Stimulated activated CD8-positive, alpha-beta memory T cell treated with anti-CD3 and anti-CD28 coated beads, Interleukin-2, amount 100 ng/mL, for 48 hours (primary cell): ENCODE results near the gene ALDH3A2.
"Not testable (repeated sequence)": the region's sequence is repeated elsewhere in the genome, so short reads cannot be mapped to it uniquely, and the experiment has no call there.

ENCODE experiments used
- DNase-seq, 2 donors: peaks; one replicate each; pipeline ENCODE4 v3.0.0-alpha.2; 2020; ENCODE audit warnings: low read depth in 2 of 2

ALDH3A2 gene

DNA sequence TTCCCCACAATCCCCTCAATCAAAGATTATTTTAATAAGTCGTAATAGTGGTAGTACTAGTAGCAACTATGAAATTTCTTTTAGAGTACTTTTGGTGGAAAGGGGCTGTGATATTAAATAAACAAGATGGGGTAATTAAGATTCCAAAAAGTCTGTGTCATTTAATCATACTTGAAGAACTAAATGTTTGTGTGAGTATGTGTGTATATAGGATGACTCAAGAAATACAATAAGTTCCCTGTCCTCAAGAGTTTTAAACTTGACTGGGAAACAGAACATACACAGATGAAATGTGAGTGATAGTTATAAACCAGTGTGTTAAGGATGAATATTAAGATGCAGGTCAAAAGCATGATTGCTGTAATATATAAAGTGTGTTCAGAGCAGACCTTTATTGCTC is 2.3 kb downstream of the ALDH3A2 start:
- no peak for DNase-seq

DNA sequence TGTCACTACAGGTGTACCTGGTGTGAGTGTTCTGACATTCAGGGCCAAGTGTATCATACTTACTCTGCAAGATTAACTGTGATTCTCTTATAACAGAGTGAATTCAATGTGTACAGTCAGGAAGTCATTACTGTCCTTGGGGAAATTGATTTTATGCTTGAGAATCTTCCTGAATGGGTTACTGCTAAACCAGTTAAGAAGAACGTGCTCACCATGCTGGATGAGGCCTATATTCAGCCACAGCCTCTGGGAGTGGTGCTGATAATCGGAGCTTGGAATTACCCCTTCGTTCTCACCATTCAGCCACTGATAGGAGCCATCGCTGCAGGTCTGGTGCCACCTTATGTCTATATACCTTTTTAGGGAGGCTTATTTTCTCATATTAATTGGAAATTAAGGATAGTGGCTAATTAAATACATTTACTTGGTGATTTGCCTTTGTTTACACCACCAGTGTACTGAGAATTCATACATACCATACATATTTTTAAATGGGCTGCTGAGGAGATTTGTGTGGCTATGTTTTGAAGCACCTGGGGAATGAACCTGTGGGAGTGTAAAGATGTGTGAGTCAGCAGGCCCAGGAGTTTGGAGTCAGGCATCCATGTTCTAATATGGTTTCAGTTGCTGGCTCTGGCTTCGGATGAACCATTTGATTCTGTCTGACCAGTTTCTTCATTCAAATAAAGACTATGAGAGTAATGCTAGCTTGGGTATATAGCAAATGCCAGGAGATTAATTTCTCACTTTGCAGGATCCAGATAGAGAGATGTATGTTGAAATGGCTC is 3.1 kb downstream of the ALDH3A2 start:
- DNase-seq, result no peak

GRCh38 chr17:19652595-19652994 is 4.0 kb downstream of the ALDH3A2 start:
- no peak for DNase-seq

DNA sequence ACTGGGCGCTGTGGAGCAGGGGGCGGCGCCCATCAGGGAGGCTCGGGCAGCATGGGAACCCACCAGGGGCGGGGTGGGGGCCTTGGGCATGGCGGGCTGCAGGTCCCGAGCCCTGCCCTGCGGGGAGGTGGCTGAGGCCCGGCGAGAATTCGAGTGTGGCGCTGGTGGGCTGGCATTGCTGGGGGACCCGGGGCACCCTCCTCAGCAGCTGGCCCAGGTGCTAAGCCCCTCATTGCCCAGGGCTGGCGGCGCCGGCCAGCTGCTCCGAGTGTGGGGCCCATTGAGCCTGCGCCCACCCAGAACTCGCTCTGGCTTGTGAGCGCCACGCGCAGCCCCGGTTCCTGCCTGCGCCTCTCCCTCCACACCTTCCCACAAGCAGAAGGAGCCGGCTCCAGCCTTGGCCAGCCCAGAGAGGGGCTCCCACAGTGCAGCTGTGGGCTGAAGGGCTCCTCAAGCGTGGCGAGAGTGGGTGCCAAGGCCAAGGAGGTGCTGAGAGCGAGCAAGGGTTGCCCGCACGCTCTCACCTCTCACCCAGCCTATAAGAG is 5.9 kb downstream of the ALDH3A2 start:
- no peak for DNase-seq

DNA sequence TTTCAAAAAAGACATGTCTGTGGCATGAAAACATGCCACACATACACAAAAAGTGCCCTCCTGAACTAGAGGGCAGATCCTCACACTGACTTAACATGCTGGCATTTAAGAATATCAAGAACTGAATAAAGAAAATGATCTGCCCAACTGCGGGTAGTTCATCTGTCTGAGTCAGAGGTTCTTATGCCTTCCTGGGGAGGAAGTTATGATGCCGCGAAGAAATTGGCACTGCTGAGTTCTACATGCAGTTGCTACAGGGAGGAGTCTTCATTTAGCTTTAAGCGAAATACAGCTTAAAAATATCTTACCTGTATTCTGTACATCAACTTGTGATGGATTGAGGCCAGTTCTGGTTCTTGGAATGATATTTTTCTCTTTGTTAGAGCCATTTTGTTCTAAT is 6.3 kb downstream of the ALDH3A2 start:
- no peak for DNase-seq

DNA sequence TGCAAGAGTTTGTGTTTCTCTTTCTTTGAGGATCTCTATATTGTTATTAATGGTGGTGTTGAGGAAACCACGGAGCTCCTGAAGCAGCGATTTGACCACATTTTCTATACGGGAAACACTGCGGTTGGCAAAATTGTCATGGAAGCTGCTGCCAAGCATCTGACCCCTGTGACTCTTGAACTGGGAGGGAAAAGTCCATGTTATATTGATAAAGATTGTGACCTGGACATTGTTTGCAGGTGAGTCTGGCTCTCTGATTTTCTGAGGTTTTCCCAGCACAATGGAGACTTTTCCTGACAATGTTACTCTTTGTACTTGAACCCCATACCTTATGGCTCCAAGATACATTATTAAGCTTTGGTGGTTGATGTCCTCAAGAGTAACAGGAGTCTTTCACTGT is 7.8 kb downstream of the ALDH3A2 start:
- no peak for DNase-seq

- no peak for DNase-seq
Observed at GRCh38 chr17:19656851-19657581, 8.5 kb downstream of the ALDH3A2 start.

DNA sequence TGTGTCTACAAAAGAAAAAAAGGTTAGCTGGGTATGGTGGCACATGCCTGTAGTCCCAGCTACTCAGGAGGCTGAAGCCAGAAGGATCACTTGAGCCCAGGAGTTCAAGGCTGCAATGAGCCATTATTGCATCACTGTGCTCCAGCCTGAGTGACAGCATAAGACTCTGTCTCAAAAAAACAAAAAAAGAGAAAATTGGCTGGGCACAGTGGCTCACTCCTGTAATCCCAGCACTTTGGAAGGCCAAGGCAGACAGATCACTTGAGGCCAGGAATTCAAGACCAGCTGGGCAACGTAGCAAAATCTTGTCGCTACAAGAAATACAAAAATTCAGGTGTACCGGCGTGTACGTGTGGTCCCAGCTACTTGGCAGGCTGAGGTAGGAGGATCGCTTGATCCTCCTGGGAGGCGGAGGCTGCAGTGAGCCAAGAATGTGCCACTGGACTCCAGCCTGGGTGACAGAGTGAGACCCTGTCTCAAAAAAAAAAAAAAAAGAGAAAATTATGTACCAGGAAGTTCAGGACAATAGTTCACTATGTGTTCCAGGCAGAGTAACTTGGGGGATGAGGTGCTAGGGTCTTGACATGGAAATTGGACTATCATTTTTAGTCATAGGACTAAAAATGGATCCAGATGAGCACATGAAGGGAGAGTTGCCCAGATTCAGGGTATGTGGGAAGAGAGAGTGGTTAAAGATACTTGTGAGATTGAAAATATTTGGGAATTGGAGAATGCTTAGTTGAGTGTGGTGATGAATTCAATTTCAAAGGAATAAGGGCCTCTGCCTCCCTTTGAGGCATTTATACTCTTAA is 11.0 kb downstream of the ALDH3A2 start:
- DNase-seq, result no peak

- DNase-seq, result no peak
Observed at GRCh38 chr17:19660219-19660870, 11.8 kb downstream of the ALDH3A2 start.

DNA sequence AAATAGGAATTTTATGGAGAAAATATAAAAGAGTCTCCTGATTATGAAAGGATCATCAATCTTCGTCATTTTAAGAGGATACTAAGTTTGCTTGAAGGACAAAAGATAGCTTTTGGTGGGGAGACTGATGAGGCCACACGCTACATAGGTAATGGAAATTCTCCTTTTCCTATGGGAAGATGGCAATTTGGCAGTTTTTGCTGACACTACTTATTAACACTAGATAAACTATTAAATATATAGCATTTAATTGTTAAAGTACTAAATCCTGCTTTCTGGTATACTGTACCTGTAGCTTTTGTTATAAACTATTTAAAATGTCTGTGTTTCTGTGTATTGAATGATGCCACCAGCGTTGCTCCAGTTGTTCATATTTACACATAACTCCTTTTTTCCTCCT is 12.6 kb downstream of the ALDH3A2 start:
- DNase-seq, result no peak

GRCh38 chr17:19663097-19663496 is 14.5 kb downstream of the ALDH3A2 start:
- DNase-seq, result no peak

- DNase-seq, result no peak
Observed at GRCh38 chr17:19664136-19664820, 15.7 kb downstream of the ALDH3A2 start.

DNA sequence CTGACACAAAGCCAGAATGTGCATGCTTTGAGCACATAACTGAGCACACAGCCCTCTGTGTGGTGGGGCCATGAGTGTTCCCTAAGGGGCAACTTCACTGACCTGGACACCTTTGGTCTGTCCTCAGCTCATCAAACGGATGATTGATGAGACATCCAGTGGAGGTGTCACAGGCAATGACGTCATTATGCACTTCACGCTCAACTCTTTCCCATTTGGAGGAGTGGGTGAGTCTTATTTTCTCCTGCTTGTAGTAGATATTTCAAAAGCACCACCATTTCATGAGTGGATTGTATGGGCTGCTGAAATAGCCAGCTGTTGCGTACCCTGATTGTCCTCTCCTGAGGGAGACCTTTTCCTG is 16.2 kb downstream of the ALDH3A2 start:
- DNase-seq, result no peak

GRCh38 chr17:19669680-19670079 is 21.1 kb downstream of the ALDH3A2 start:
- DNase-seq, result not testable (repeated sequence)

DNA sequence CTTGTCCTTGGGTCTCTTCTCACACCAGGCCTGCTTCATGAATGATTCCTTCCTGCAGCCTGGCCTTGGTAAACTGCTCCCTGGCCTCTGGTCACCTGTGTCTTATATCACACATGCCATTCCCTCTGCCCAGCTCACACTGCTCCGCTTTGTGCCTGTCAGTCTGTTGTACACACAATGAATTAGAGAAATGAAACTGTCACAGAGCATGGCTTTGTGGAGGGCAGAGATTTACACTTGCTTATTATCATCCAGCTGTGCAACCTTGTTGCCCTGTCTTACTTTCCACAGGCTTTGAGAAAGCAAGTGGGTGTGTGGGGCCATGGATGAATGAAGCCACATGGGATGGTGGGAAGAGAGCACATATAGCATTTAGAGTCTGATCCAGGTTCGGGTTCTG is 22.4 kb downstream of the ALDH3A2 start:
- DNase-seq, result no peak

- DNase-seq, result no peak
Observed at GRCh38 chr17:19671433-19671832, 22.9 kb downstream of the ALDH3A2 start.

DNA sequence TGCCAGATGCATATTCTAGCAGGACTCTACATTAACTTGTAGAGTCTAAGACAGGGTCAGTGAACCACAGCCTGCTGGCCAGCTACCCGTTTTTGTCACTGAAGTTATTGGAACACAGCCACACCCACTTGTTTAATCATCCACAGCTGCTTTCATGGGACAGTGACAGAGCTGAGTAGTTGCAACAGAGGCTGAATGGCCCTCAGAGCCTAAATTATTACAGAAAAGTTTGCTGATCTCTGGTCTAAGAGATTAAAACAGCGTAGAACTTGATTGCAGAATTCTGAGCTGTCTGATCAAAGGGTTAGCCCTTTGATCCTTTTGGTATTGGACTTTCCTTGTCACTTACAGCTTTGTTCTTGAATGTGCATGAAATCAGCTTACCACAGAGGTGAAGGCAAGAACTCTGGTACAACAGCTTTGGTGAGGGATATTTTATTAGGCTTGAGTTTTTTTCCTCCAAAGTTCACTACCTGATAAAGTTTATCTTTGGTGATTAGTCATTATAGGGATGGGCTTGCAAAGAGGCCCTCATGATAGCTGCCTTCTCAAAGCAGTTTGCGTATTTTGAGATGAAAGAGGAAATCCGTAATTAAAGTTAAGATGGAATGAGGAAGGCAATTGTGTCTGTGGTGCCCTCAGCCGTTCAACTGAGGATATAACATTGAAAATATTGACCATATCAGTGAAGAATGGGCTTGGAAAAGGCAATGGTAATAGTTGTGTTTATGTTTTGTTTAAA is 23.6 kb downstream of the ALDH3A2 start:
- no peak for DNase-seq

- no peak for DNase-seq
Observed at GRCh38 chr17:19673623-19674022, 25.1 kb downstream of the ALDH3A2 start.

GRCh38 chr17:19676896-19677295 is 28.3 kb downstream of the ALDH3A2 start:
- DNase-seq, result no peak

GRCh38 chr17:19677736-19678379 is 29.3 kb downstream of the ALDH3A2 start:
- DNase-seq, result no peak
